ENCODE results near the gene CRACR2B.

CRACR2B gene

GRCh38 chr11:827146-827896 lies 398 bp upstream of the CRACR2B start:
- DNase-seq: no peak

GRCh38 chr11:828506-829175 lies 922 bp downstream of the CRACR2B start:
- DNase-seq: no peak

GRCh38 chr11:829176-829846 lies 1.6 kb downstream of the CRACR2B start:
- DNase-seq: no peak

- no peak for DNase-seq
These were observed 2.2 kb downstream of the CRACR2B start for GRCh38 chr11:829847-830294.

- DNase-seq: peak; percentile 69
These were observed 2.8 kb downstream of the CRACR2B start for GRCh38 chr11:830295-831117.

- DNase-seq: no peak
These were observed 3.6 kb downstream of the CRACR2B start for GRCh38 chr11:831118-831864.

GRCh38 chr11:831961-832528 lies 4.3 kb downstream of the CRACR2B start:
- DNase-seq: no peak

- peak; percentile 51 for DNase-seq
These were observed 4.9 kb downstream of the CRACR2B start, which contains the start of gene CD151 for GRCh38 chr11:832529-833113. TSS of gene CD151 (plus strand) at chr11:832952. CDS start at chr11:836070, 3,118 bp downstream.

- no peak for DNase-seq
These were observed 5.5 kb downstream of the CRACR2B start for GRCh38 chr11:833114-833791.

- no peak for DNase-seq
These were observed 6.2 kb downstream of the CRACR2B start for GRCh38 chr11:833849-834311.

GRCh38 chr11:834371-835316 lies 6.9 kb downstream of the CRACR2B start:
- DNase-seq: no peak

- no peak for DNase-seq
These were observed 8.6 kb downstream of the CRACR2B start for GRCh38 chr11:836274-836673.

GRCh38 chr11:836700-837099 lies 9.0 kb downstream of the CRACR2B start:
- no peak for DNase-seq

GRCh38 chr11:837189-837989 lies 9.7 kb downstream of the CRACR2B start:
- no peak for DNase-seq

GRCh38 chr11:837990-838307 lies 10.2 kb downstream of the CRACR2B start:
- DNase-seq: no peak

GRCh38 chr11:838441-839279 lies 10.9 kb downstream of the CRACR2B start:
- DNase-seq: no peak

- no peak for DNase-seq
These were observed 11.5 kb downstream of the CRACR2B start for GRCh38 chr11:839280-839623.
